ENCODE measurements around the gene DNASE2B. TPM values are rescaled to one million over a fixed set of nuclear protein-coding genes. Genes with fewer than 3 reads are reported as not detected.

DNASE2B gene
- total and polyA plus RNA-seq, 10 donors: 0.13 to 4.6 (median 0.50) TPM; not detected in 2

- Histone ChIP-seq H3K4me3 (no peak overlapping the region), H3K36me3 (no peaks in the 10 kb centered on the region), H3K27ac (peak overlapping the region in 4 of 8 donors; percentile 3 to 36 (median 14)), H3K9me3 (peaks cover 0 to 14% (median 10%) of the 10 kb centered on the region in 8 donors), H3K27me3 (replicated peaks in 1 of 7) (no peaks in the 10 kb centered on the region), H3K4me1 (peaks cover 7 to 27% (median 25%) of the 10 kb centered on the region in 6 donors)
- 49 to 84% (median 59%) methylated on average over 2 of the region's 2 CpGs for WGBS, 5 donors
- intact Hi-C loops (cut with DNase I; ENCODE audit: low total_unique reads): loop anchor here (5.0 to 10.0 kb wide), 2 partner anchors 288 to 324 kb away; partner anchors contain the start of gene PRKACB
- TF ChIP-seq POLR2AphosphoS5 (IDR thresholded peaks at IDR 0.05) (no peak), CTCF (IDR thresholded peaks at IDR 0.05 in 8 of 11, conservative IDR thresholded peaks at IDR 0.05 in 3 of 11) (no peak), POLR2A (IDR thresholded peaks at IDR 0.05) (no peak)
- no peak for DNase-seq
Measured at GRCh38 chr1:84430546-84430945, 32.3 kb downstream of the DNASE2B start.

- no peaks in the 10 kb centered on the region for H3K27me3 ChIP-seq (replicated peaks in 1 of 7)
- H3K9me3 ChIP-seq: peaks cover 0 to 14% (median 10%) of the 10 kb centered on the region in 8 donors
- H3K36me3 ChIP-seq: no peaks in the 10 kb centered on the region
- intact Hi-C loops (cut with DNase I; ENCODE audit: low total_unique reads): loop anchor here (5.0 to 10.0 kb wide), 2 partner anchors 291 to 321 kb away; partner anchors contain the start of gene PRKACB
- peak overlapping the region in 5 of 8 donors; percentile 9 to 52 (median 20) for H3K4me3 ChIP-seq
- TF ChIP-seq POLR2A (IDR thresholded peaks at IDR 0.05) (no peak), POLR2AphosphoS5 (IDR thresholded peaks at IDR 0.05) (no peak), CTCF (IDR thresholded peaks at IDR 0.05 in 8 of 11, conservative IDR thresholded peaks at IDR 0.05 in 3 of 11) (peak; percentile 36 to 79 (median 69))
- WGBS, 5 donors: 16 to 33% (median 18%) methylated on average over 11 of the region's 11 CpGs
- peaks cover 13 to 53% (median 43%) of the 10 kb centered on the region in 6 donors for H3K4me1 ChIP-seq
- DNase-seq: no peak
- peak overlapping the region in 5 of 8 donors; percentile 23 to 75 (median 62) for H3K27ac ChIP-seq
Measured at GRCh38 chr1:84433258-84434080, 35.2 kb downstream of the DNASE2B start.

GRCh38 chr1:84434081-84434769 is 35.9 kb downstream of the DNASE2B start:
- WGBS, 5 donors: 71 to 79% (median 73%) methylated on average over 6 of the region's 6 CpGs
- Histone ChIP-seq H3K4me3 (peak overlapping the region in 1 of 8 donors; percentile 14), H3K27me3 (replicated peaks in 1 of 7) (no peaks in the 10 kb centered on the region), H3K9me3 (peaks cover 0 to 13% (median 10%) of the 10 kb centered on the region in 8 donors), H3K36me3 (no peaks in the 10 kb centered on the region), H3K27ac (peak overlapping the region in 5 of 8 donors; percentile 58 to 75 (median 63)), H3K4me1 (peaks cover 13 to 53% (median 43%) of the 10 kb centered on the region in 6 donors)
- DNase-seq: no peak
- intact Hi-C loops (cut with DNase I; ENCODE audit: low total_unique reads): loop anchor here (5.0 to 10.0 kb wide), 2 partner anchors 292 to 321 kb away; partner anchors contain the start of gene PRKACB
- TF ChIP-seq POLR2A (IDR thresholded peaks at IDR 0.05) (no peak), POLR2AphosphoS5 (IDR thresholded peaks at IDR 0.05) (no peak), CTCF (IDR thresholded peaks at IDR 0.05 in 8 of 11, conservative IDR thresholded peaks at IDR 0.05 in 3 of 11) (no peak)
